ENCODE data around the gene ZNF383.
"Not testable (repeated sequence)": the region's sequence is repeated elsewhere in the genome, so short reads cannot be mapped to it uniquely, and the experiment has no call there.

The ZNF383 gene

DNA sequence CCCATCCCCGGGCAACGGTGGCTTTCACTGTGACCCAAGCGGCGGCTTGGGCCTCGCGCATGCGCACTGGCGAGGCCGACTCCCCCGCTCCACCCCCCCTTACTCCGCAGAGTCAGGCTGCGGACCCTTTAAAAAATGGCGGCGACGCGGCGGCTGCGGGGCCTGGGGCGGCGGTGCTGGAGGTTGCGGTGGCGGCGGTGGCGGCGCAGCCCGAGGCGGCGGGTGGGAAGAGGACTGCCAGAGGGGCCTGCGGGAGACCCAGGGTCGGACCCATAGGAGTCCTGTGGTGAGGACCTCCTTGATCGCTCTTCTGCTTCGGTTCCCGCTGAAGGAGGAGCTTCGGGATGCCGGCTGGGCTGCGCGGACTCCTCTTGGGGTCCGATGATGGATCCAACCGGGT, 76.2 kb downstream of the ZNF383 start:
- DNase-seq = not testable (repeated sequence)

Data from DMS53 (cell line).